H1 (cell line): ENCODE data around the gene PEX14. TPM values are rescaled to one million over a fixed set of nuclear protein-coding genes. Genes with fewer than 3 reads are reported as not detected.

Experiments
- CTCF ChIA-PET: fragments of 300-600 bp; sonication (Branson Sonifier 250); formaldehyde crosslinking; loops from one replicate; lab custom pipeline; 2021; ENCODE audit not compliant: partially characterized antibody; lab: Charles Lee
- POLR2A ChIA-PET: fragments of 300-600 bp; sonication (Branson Sonifier 250); formaldehyde crosslinking; loops from one replicate; lab custom pipeline; 2021; ENCODE audit warnings: inconsistent platforms; ENCODE audit not compliant: partially characterized antibody; lab: Charles Lee
- DNase-seq, 2 experiments: peaks; one replicate each; pipeline versions ENCODE4 v3.0.0 to v3.0.0-alpha.2; 2010 to 2022; ENCODE audit warnings: low spot score in 2 of 2, low read depth in 1 of 2, mixed read lengths in 1 of 2
- FAIRE-seq: peaks from 2 replicates; lab custom pipeline; 2011; peaks lifted over from hg19 to GRCh38; lab: Jason Lieb, UNC
- H2AFZ ChIP-seq: 2 replicates; pipeline ENCODE4 v1.8.1; 2012; ENCODE audit warnings: low read length, inconsistent platforms
- H2AK5ac ChIP-seq: 2 replicates; pipeline ENCODE4 v1.6.1; 2013; ENCODE audit warnings: low read depth, low read length
- H2BK120ac ChIP-seq: replicated peaks from 2 replicates; pipeline ENCODE3; 2013; ENCODE audit warnings: low read depth, low read length, inconsistent platforms
- H2BK12ac ChIP-seq: 2 replicates; pipeline ENCODE4 v1.6.1; 2013; ENCODE audit warnings: low read depth, low read length
- H2BK15ac ChIP-seq: 2 replicates; pipeline ENCODE4 v1.6.1; 2013; ENCODE audit warnings: low read length
- H2BK20ac ChIP-seq: 2 replicates; pipeline ENCODE4 v1.6.1; 2013; ENCODE audit warnings: low read length
- H2BK5ac ChIP-seq: 2 replicates; pipeline ENCODE4 v1.6.1; 2013; ENCODE audit warnings: low read depth, low read length
- H3K14ac ChIP-seq: 2 replicates; pipeline ENCODE4 v1.6.1; 2013; ENCODE audit warnings: inconsistent platforms; ENCODE audit not compliant: insufficient read length
- H3K18ac ChIP-seq: 2 replicates; pipeline ENCODE4 v1.6.1; 2013; ENCODE audit warnings: low read length; ENCODE audit errors: extremely low read depth
- H3K23ac ChIP-seq: 2 replicates; pipeline ENCODE4 v1.6.1; 2013; ENCODE audit warnings: inconsistent platforms; ENCODE audit not compliant: insufficient read length
- H3K23me2 ChIP-seq: 2 replicates; pipeline ENCODE4 v1.6.1; 2013; ENCODE audit warnings: low read depth, low read length
- H3K27ac ChIP-seq: 2 replicates; pipeline ENCODE4 v1.6.1; 2011; ENCODE audit warnings: low read depth, low read length, inconsistent platforms
- H3K27me3 ChIP-seq, 4 experiments: replicated peaks in 1 of 4; 1 replicate in 1 of 4; 2 replicates in 3 of 4; pipeline versions ENCODE4 v1.6.1 to v1.8.1; 2011 to 2013; ENCODE audit warnings: low read length in 3 of 4, mild to moderate bottlenecking in 3 of 4, inconsistent platforms in 2 of 4, mixed read lengths in 2 of 4, moderate library complexity in 1 of 4; ENCODE audit not compliant: control insufficient read depth in 3 of 4, insufficient read depth in 3 of 4; ENCODE audit errors: extremely low read depth in 1 of 4
- H3K36me3 ChIP-seq, 4 experiments: 2 replicates each; pipeline versions ENCODE4 v1.6.1 to v1.8.1; 2011 to 2013; ENCODE audit warnings: mild to moderate bottlenecking in 4 of 4, low read length in 3 of 4, moderate library complexity in 2 of 4, control low read depth in 1 of 4, inconsistent platforms in 1 of 4; ENCODE audit not compliant: insufficient read depth in 4 of 4, control insufficient read depth in 2 of 4
- H3K4ac ChIP-seq: replicated peaks from 2 replicates; pipeline ENCODE3; 2013; ENCODE audit warnings: low read length, low read depth, mixed read lengths, inconsistent platforms; ENCODE audit not compliant: insufficient read length
- H3K4me1 ChIP-seq, 4 experiments: replicated peaks in 1 of 4; 1 replicate in 1 of 4; 2 replicates in 3 of 4; pipeline versions ENCODE4 v1.6.1 to v1.8.1; 2011 to 2013; ENCODE audit warnings: low read length in 3 of 4, inconsistent platforms in 2 of 4, mixed read lengths in 1 of 4; ENCODE audit not compliant: insufficient read depth in 4 of 4, control insufficient read depth in 3 of 4
- H3K4me2 ChIP-seq, 2 experiments: 2 replicates each; pipeline versions ENCODE4 v1.6.1 to v1.8.1; 2011 to 2013; ENCODE audit warnings: low read depth in 2 of 2, low read length in 2 of 2, control low read depth in 1 of 2, inconsistent platforms in 1 of 2, mild to moderate bottlenecking in 1 of 2; ENCODE audit not compliant: insufficient read depth in 1 of 2
- H3K4me3 ChIP-seq, 4 experiments: fragments of 200-600, 300-600 bp in 1 of 4; sonication (generic), shearing (Covaris generic), sonication (Bioruptor Twin) in 1 of 4; 2 replicates each; pipeline versions ENCODE4 v1.5.1 to v1.8.1; 2011 to 2016; ENCODE audit warnings: low read length in 4 of 4, low read depth in 3 of 4, control low read depth in 2 of 4, inconsistent platforms in 2 of 4, mild to moderate bottlenecking in 2 of 4, mixed read lengths in 1 of 4, moderate library complexity in 1 of 4; ENCODE audit not compliant: insufficient read depth in 2 of 4; ENCODE audit errors: extremely low read depth in 1 of 4
- H3K56ac ChIP-seq: replicated peaks from 2 replicates; pipeline ENCODE3; 2013; ENCODE audit warnings: low read depth, mild to moderate bottlenecking, mixed read lengths, low read length, inconsistent platforms; ENCODE audit not compliant: insufficient read length
- H3K79me1 ChIP-seq: 2 replicates; pipeline ENCODE4 v1.6.1; 2013; ENCODE audit warnings: low read depth, low read length, control low read depth
- H3K79me2 ChIP-seq, 2 experiments: 2 replicates each; pipeline versions ENCODE4 v1.6.1 to v1.8.1; 2012 to 2013; ENCODE audit warnings: low read length in 2 of 2, mild to moderate bottlenecking in 2 of 2, inconsistent platforms in 1 of 2; ENCODE audit not compliant: insufficient read depth in 2 of 2, control insufficient read depth in 1 of 2
- H3K9ac ChIP-seq, 4 experiments: replicated peaks in 1 of 4; 1 replicate in 1 of 4; 2 replicates in 3 of 4; pipeline versions ENCODE4 v1.6.1 to v1.8.1; 2011 to 2013; ENCODE audit warnings: low read depth in 3 of 4, low read length in 3 of 4, control low read depth in 2 of 4, mild to moderate bottlenecking in 2 of 4, moderate library complexity in 2 of 4, inconsistent platforms in 1 of 4; ENCODE audit errors: extremely low read depth in 1 of 4
- H3K9me3 ChIP-seq, 2 experiments: 2 replicates each; pipeline versions ENCODE4 v1.6.1 to v1.8.1; 2012 to 2013; ENCODE audit warnings: mild to moderate bottlenecking in 2 of 2, moderate library complexity in 2 of 2, control low read depth in 1 of 2, inconsistent platforms in 1 of 2, low read depth in 1 of 2, low read length in 1 of 2, mixed read lengths in 1 of 2; ENCODE audit not compliant: insufficient read depth in 2 of 2
- H4K20me1 ChIP-seq, 2 experiments: replicated peaks in 1 of 2; 2 replicates each; pipeline versions ENCODE3 to v1.8.1; 2011 to 2013; ENCODE audit warnings: inconsistent platforms in 2 of 2, low read length in 2 of 2, mild to moderate bottlenecking in 1 of 2; ENCODE audit not compliant: insufficient read depth in 2 of 2, control insufficient read depth in 1 of 2
- H4K5ac ChIP-seq: 2 replicates; pipeline ENCODE4 v1.6.1; 2013; ENCODE audit warnings: low read length, low read depth, mixed read lengths, inconsistent platforms; ENCODE audit not compliant: insufficient read length
- H4K8ac ChIP-seq: 2 replicates; pipeline ENCODE4 v1.8.0; 2013; ENCODE audit warnings: mild to moderate bottlenecking, moderate library complexity, low read length, inconsistent platforms; ENCODE audit not compliant: insufficient read depth; ENCODE audit errors: extremely low read depth
- H4K91ac ChIP-seq: replicated peaks from 2 replicates; pipeline ENCODE3; 2013; ENCODE audit warnings: low read length, mixed read lengths, inconsistent platforms; ENCODE audit not compliant: insufficient read length
- CBX5 ChIP-seq: fragments of 300-800, 300-1000 bp; sonication (generic); IDR thresholded peaks from 2 replicates; pipeline ENCODE4 v1.7.1; 2016; ENCODE audit warnings: antibody characterized with exemption, low read length, low read depth
- CEBPB ChIP-seq: IDR thresholded peaks from 2 replicates; pipeline ENCODE4 v1.6.1; 2012; ENCODE audit warnings: low read depth, low read length
- GABPA ChIP-seq: IDR thresholded peaks from 2 replicates; pipeline ENCODE4 v1.6.1; 2011; ENCODE audit warnings: mild to moderate bottlenecking, low read length, moderate library complexity, borderline replicate concordance; ENCODE audit not compliant: insufficient read depth
- NANOG ChIP-seq: IDR thresholded peaks from 2 replicates; pipeline ENCODE4 v1.6.1; 2011; ENCODE audit warnings: low read length, low read depth, mild to moderate bottlenecking, inconsistent platforms; ENCODE audit not compliant: insufficient read depth, poor library complexity, severe bottlenecking
- SIN3A ChIP-seq, 2 experiments: IDR thresholded peaks in 1 of 2; conservative IDR thresholded peaks in 1 of 2; 2 replicates each; pipeline ENCODE4 v1.6.1; 2011 to 2012; ENCODE audit warnings: low read length in 2 of 2, improper control_type of control experiment in 1 of 2, low read depth in 1 of 2, mild to moderate bottlenecking in 1 of 2
- SIRT6 ChIP-seq: IDR thresholded peaks from one replicate; pipeline ENCODE4 v1.7.1; 2012; ENCODE audit warnings: low read length, inconsistent platforms
- SUZ12 ChIP-seq: fragments of 200-600 bp; sonication (generic); IDR thresholded peaks from 2 replicates; pipeline ENCODE4 v1.6.1; 2012; ENCODE audit warnings: mild to moderate bottlenecking, inconsistent platforms, low read length, moderate library complexity, mixed read lengths
- USF2 ChIP-seq: IDR thresholded peaks from 2 replicates; pipeline ENCODE4 v1.6.1; 2011; ENCODE audit warnings: low read length, improper control_type of control experiment
- YY1 ChIP-seq: IDR thresholded peaks from 2 replicates; pipeline ENCODE4 v1.6.1; 2011; ENCODE audit warnings: low read depth, mild to moderate bottlenecking, low read length
- WGBS, 2 experiments: shearing (Covaris generic) in 1 of 2; methylation state at CpG; one replicate each; pipeline versions ENCODE4 v1.1.6 to v1.1.7; 2013 to 2015; ENCODE audit warnings: low lambda C conversion rate in 2 of 2, mixed read lengths in 2 of 2, inconsistent platforms in 1 of 2, low coverage in 1 of 2, missing lambda C conversion rate in 1 of 2; ENCODE audit not compliant: insufficient replicate concordance in 2 of 2, insufficient coverage in 1 of 2, insufficient read length in 1 of 2; ENCODE audit errors: extremely low coverage in 1 of 2, missing lambda C conversion rate in 1 of 2; 5-methylcytosine and 5-hydroxymethylcytosine counted together
- polyA plus RNA-seq, 7 experiments: library from polyadenylated mRNA; depleted of rRNA in 3 of 7; stranded (reverse) in 5 of 7; unstranded in 2 of 7; fragments of >200 nt in 5 of 7; fragments of 200-250 nt in 2 of 7; gene quantifications; 1 replicate in 5 of 7; 2 replicates in 1 of 7; 4 replicates in 1 of 7; pipeline versions ENCODE4 v1.2.1 to v1.2.3, GENCODE V29; 2011 to 2013; ENCODE audit warnings: missing spikeins in 2 of 7, mixed read lengths in 2 of 7
- total RNA-seq: library from RNA; stranded (reverse); fragmentation: NEBNext Ultra II Directional; extraction: Animal tissue kit (Norgen Biotek cat#: 25700); gene quantifications from 2 replicates; pipeline ENCODE4 v1.2.1, GENCODE V29; 2021
- TF ChIP-seq, protein P1 (sequence below): IDR thresholded peaks from 2 replicates; pipeline ENCODE4 v1.6.1; 2012; ENCODE audit warnings: low read length, inconsistent platforms

The PEX14 gene
- total and polyA plus RNA-seq, 2 of the 8 experiments (the other 6 are each of a cell fraction or from before 2014, with no cell fraction given), result 13.0 to 19.8 TPM

GRCh38 chr1:10513199-10513598 is 38.4 kb downstream of the PEX14 start:
- H4K8ac ChIP-seq, result no peak overlapping the region
- no peak overlapping the region for H3K4me3 ChIP-seq
- peaks cover 1 to 4% of the 10 kb centered on the region in 2 experiments for H4K20me1 ChIP-seq
- no peaks in the 10 kb centered on the region for H3K36me3 ChIP-seq
- no peak overlapping the region for H3K23ac ChIP-seq
- H3K9me3 ChIP-seq, result no peaks in the 10 kb centered on the region
- no peak overlapping the region; a peak in 1 of 4 replicates for H3K4me2 ChIP-seq
- FAIRE-seq (no peak), DNase-seq (no peak)
- H2BK120ac ChIP-seq, result no peak overlapping the region
- no peak overlapping the region for H2BK12ac ChIP-seq
- 96% methylated on average over 5 of the region's 5 CpGs; no CpG with 5 or more reads in 1 of the 2 experiments for WGBS, 2 experiments
- H3K79me1 ChIP-seq, result peaks cover 13% of the 10 kb centered on the region; the same call in 1 of the 2 replicates
- no peak overlapping the region for H3K4ac ChIP-seq
- H3K9ac ChIP-seq, result no peak overlapping the region
- H3K23me2 ChIP-seq, result no peaks in the 10 kb centered on the region; the same call in 1 of the 2 replicates
- H3K79me2 ChIP-seq, result peaks cover 3 to 61% of the 10 kb centered on the region in 2 experiments; a peak in 2 of 4 replicates
- H2AFZ ChIP-seq, result no peak overlapping the region
- H2BK15ac ChIP-seq, result no peak overlapping the region
- H4K5ac ChIP-seq, result no peak overlapping the region
- H3K14ac ChIP-seq, result no peak overlapping the region
- ChIA-PET CTCF (interaction anchor here (0.6 to 3.9 kb wide), 25 partner anchors 9 to 544 kb away, joined by 3 to 19 read pairs (median 4); no protein-coding TSS in a partner anchor), POLR2A (interaction anchor here (0.7 kb wide), 1 partner anchor 72 kb away, joined by 3 read pairs; no protein-coding TSS in a partner anchor)
- no peak overlapping the region for H3K27ac ChIP-seq
- no peak overlapping the region for H3K18ac ChIP-seq
- no peaks in the 10 kb centered on the region for H3K27me3 ChIP-seq
- H2BK20ac ChIP-seq, result no peak overlapping the region
- no peak overlapping the region for H3K56ac ChIP-seq
- H4K91ac ChIP-seq, result no peak overlapping the region
- H2BK5ac ChIP-seq, result no peak overlapping the region; the same call in 1 of the 2 replicates
- no peak overlapping the region for H2AK5ac ChIP-seq
- peaks cover 10 to 23% (median 15%) of the 10 kb centered on the region in 4 experiments for H3K4me1 ChIP-seq
- TF ChIP-seq CEBPB, result no peak
- no peak for TF ChIP-seq CBX5
- no peak for TF ChIP-seq NANOG
- no peak for TF ChIP-seq GABPA
- TF ChIP-seq, protein P1, sequence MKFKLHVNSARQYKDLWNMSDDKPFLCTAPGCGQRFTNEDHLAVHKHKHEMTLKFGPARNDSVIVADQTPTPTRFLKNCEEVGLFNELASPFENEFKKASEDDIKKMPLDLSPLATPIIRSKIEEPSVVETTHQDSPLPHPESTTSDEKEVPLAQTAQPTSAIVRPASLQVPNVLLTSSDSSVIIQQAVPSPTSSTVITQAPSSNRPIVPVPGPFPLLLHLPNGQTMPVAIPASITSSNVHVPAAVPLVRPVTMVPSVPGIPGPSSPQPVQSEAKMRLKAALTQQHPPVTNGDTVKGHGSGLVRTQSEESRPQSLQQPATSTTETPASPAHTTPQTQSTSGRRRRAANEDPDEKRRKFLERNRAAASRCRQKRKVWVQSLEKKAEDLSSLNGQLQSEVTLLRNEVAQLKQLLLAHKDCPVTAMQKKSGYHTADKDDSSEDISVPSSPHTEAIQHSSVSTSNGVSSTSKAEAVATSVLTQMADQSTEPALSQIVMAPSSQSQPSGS, result no peak
- TF ChIP-seq YY1, result no peak
- no peak for TF ChIP-seq USF2
- no peak for TF ChIP-seq SIN3A (conservative IDR thresholded peaks at IDR 0.05 in 1 of 2, IDR thresholded peaks at IDR 0.05 in 1 of 2; ENCODE audit: low read depth in 1 of 2, low read length in 2 of 2)
- no peak for TF ChIP-seq SUZ12
- no peak for TF ChIP-seq SIRT6
